WTC11 (cell line): ENCODE data around the gene CSRP3. TPM values are rescaled to one million over a fixed set of nuclear protein-coding genes. Genes with fewer than 3 reads are reported as not detected.

Experiments used
- ATAC-seq: fragments of 200-7000 bp; cut with Tn5 transposase; 2 replicates; pipeline ENCODE4 v1.10.0; 2021; ENCODE audit warnings: mild to moderate bottlenecking, moderate library complexity
- CTCF ChIA-PET: fragments of 300-600 bp; sonication (Branson Sonifier 250); formaldehyde crosslinking; loops from one replicate; lab custom pipeline; 2021; ENCODE audit warnings: antibody characterized with exemption; lab: Charles Lee
- POLR2A ChIA-PET: fragments of 350-600 bp; sonication (Branson Sonifier 250); formaldehyde crosslinking; loops from one replicate; lab custom pipeline; 2021; ENCODE audit warnings: antibody characterized with exemption; lab: Charles Lee
- DNase-seq: peaks from one replicate; pipeline ENCODE4 v3.0.0; 2021; ENCODE audit warnings: low spot score
- H3K27ac Mint-ChIP-seq: 2 replicates; pipeline ENCODE4 v1.8.0; 2021; ENCODE audit warnings: mixed read lengths
- H3K27me3 Mint-ChIP-seq: 2 replicates; pipeline ENCODE4 v1.8.0; 2021; ENCODE audit warnings: low read depth, mild to moderate bottlenecking, moderate library complexity, mixed read lengths
- H3K36me3 Mint-ChIP-seq: 2 replicates; pipeline ENCODE4 v1.8.0; 2021; ENCODE audit warnings: mixed read lengths
- H3K4me1 Mint-ChIP-seq: 2 replicates; pipeline ENCODE4 v1.8.0; 2022; ENCODE audit warnings: mixed read lengths
- H3K4me3 Mint-ChIP-seq: 2 replicates; pipeline ENCODE4 v1.8.0; 2021; ENCODE audit warnings: mild to moderate bottlenecking, moderate library complexity, mixed read lengths
- H3K9me3 Mint-ChIP-seq: 2 replicates; pipeline ENCODE4 v1.8.0; 2021; ENCODE audit warnings: mixed read lengths
- AR ChIP-seq: fragments of 250-450 bp; sonication (Bioruptor Pico); IDR thresholded peaks from 2 replicates; pipeline ENCODE4 v1.9.0; 2021; ENCODE audit warnings: mild to moderate bottlenecking
- ATF2 ChIP-seq: sonication (generic); formaldehyde crosslinking; IDR thresholded peaks from 2 replicates; pipeline ENCODE4 v1.8.1; 2022; ENCODE audit warnings: low read depth, missing genetic modification reagents, borderline replicate concordance
- ATF3 ChIP-seq: sonication (generic); formaldehyde crosslinking; conservative IDR thresholded peaks from 2 replicates; pipeline ENCODE4 v1.8.1; 2022; ENCODE audit warnings: mild to moderate bottlenecking, missing genetic modification reagents
- CDX4 ChIP-seq: fragments of 250-450 bp; sonication (Bioruptor Pico); IDR thresholded peaks from 2 replicates; pipeline ENCODE4 v1.9.0; 2021; ENCODE audit warnings: moderate library complexity, mild to moderate bottlenecking, inconsistent platforms, borderline replicate concordance
- CREM ChIP-seq: sonication (generic); formaldehyde crosslinking; IDR thresholded peaks from 2 replicates; pipeline ENCODE4 v1.8.1; 2022; ENCODE audit warnings: mild to moderate bottlenecking, missing genetic modification reagents, moderate library complexity
- CTCF ChIP-seq: fragments of 200-600 bp; IDR thresholded peaks from 2 replicates; pipeline ENCODE4 v1.8.0; 2022; ENCODE audit warnings: antibody characterized with exemption
- E2F1 ChIP-seq: sonication (generic); formaldehyde crosslinking; IDR thresholded peaks from 2 replicates; pipeline ENCODE4 v1.8.0; 2022; ENCODE audit warnings: mild to moderate bottlenecking, missing genetic modification reagents
- E2F4 ChIP-seq: sonication (generic); formaldehyde crosslinking; IDR thresholded peaks from 2 replicates; pipeline ENCODE4 v1.8.1; 2022; ENCODE audit warnings: low read depth, mild to moderate bottlenecking, moderate library complexity, missing genetic modification reagents, borderline replicate concordance
- E2F5 ChIP-seq: sonication (generic); formaldehyde crosslinking; IDR thresholded peaks from 2 replicates; pipeline ENCODE4 v1.8.1; 2022; ENCODE audit warnings: mild to moderate bottlenecking, moderate library complexity, missing genetic modification reagents
- ESRRA ChIP-seq: sonication (generic); formaldehyde crosslinking; IDR thresholded peaks from 2 replicates; pipeline ENCODE4 v1.8.1; 2022; ENCODE audit warnings: mild to moderate bottlenecking, missing genetic modification reagents, borderline replicate concordance
- FOXJ3 ChIP-seq: sonication (generic); formaldehyde crosslinking; IDR thresholded peaks from 2 replicates; pipeline ENCODE4 v1.9.0; 2021; ENCODE audit warnings: missing genetic modification reagents, mild to moderate bottlenecking, borderline replicate concordance
- GABPB1 ChIP-seq: sonication (generic); formaldehyde crosslinking; IDR thresholded peaks from 2 replicates; pipeline ENCODE4 v1.8.1; 2023; ENCODE audit warnings: mild to moderate bottlenecking, missing genetic modification reagents
- NR1H2 ChIP-seq: sonication (generic); formaldehyde crosslinking; IDR thresholded peaks from 2 replicates; pipeline ENCODE4 v1.9.0; 2021; ENCODE audit warnings: mild to moderate bottlenecking, moderate library complexity, missing genetic modification reagents
- SP1 ChIP-seq: sonication (generic); formaldehyde crosslinking; conservative IDR thresholded peaks from 2 replicates; pipeline ENCODE4 v1.8.1; 2022; ENCODE audit warnings: missing genetic modification reagents
- USF1 ChIP-seq: sonication (generic); formaldehyde crosslinking; IDR thresholded peaks from 2 replicates; pipeline ENCODE4 v1.8.0; 2022; ENCODE audit warnings: mild to moderate bottlenecking, missing genetic modification reagents
- ZBTB43 ChIP-seq: sonication (generic); formaldehyde crosslinking; IDR thresholded peaks from 2 replicates; pipeline ENCODE4 v1.8.1; 2023; ENCODE audit warnings: mild to moderate bottlenecking, missing genetic modification reagents
- ZNF121 ChIP-seq: sonication (generic); formaldehyde crosslinking; IDR thresholded peaks from 2 replicates; pipeline ENCODE4 v1.8.0; 2023; ENCODE audit warnings: missing genetic modification reagents
- ZNF423 ChIP-seq: fragments of 250-450 bp; sonication (Bioruptor Pico); IDR thresholded peaks from 2 replicates; pipeline ENCODE4 v2.1.2; 2022; ENCODE audit warnings: mild to moderate bottlenecking, moderate library complexity
- ZNF671 ChIP-seq: fragments of 250-450 bp; sonication (Bioruptor Pico); IDR thresholded peaks from 2 replicates; pipeline ENCODE4 v1.8.0; 2021; ENCODE audit warnings: mild to moderate bottlenecking
- total RNA-seq: library from RNA; stranded (reverse); gene quantifications from 3 replicates; pipeline ENCODE4 v1.2.3, GENCODE V29; 2021

CSRP3 gene
- total RNA-seq, 1 experiment from 2014 or later: not detected

GRCh38 chr11:19196432-19196831 lies 5.4 kb downstream of the CSRP3 start:
- H3K27me3 Mint-ChIP-seq: no peaks in the 10 kb centered on the region
- no peak overlapping the region for H3K27ac Mint-ChIP-seq
- H3K4me1 Mint-ChIP-seq: no peaks in the 10 kb centered on the region
- no peak for ATAC-seq
- H3K9me3 Mint-ChIP-seq: peaks cover 8% of the 10 kb centered on the region
- CTCF ChIA-PET: no interaction called here
- POLR2A ChIA-PET: no interaction called here
- H3K4me3 Mint-ChIP-seq: no peak overlapping the region
- no peaks in the 10 kb centered on the region for H3K36me3 Mint-ChIP-seq
- no peak for TF ChIP-seq ZNF121 (CRISPR knock-in tag)
- no peak for TF ChIP-seq SP1 (CRISPR knock-in tag)
- no peak for TF ChIP-seq AR
- TF ChIP-seq ATF2 (CRISPR knock-in tag): no peak
- no peak for TF ChIP-seq CTCF
- TF ChIP-seq GABPB1 (CRISPR knock-in tag): no peak
- TF ChIP-seq ZBTB43 (CRISPR knock-in tag): no peak
- TF ChIP-seq FOXJ3 (CRISPR knock-in tag): no peak
- no peak for TF ChIP-seq USF1 (CRISPR knock-in tag)
- no peak for TF ChIP-seq ESRRA (CRISPR knock-in tag)
- TF ChIP-seq, all 79 proteins: peak for 0
- no peak for DNase-seq

GRCh38 chr11:19194620-19195308 lies 7.0 kb downstream of the CSRP3 start:
- Mint-ChIP-seq H3K9me3 (no peaks in the 10 kb centered on the region), H3K36me3 (no peaks in the 10 kb centered on the region), H3K27me3 (no peaks in the 10 kb centered on the region), H3K4me1 (no peaks in the 10 kb centered on the region), H3K27ac (no peak overlapping the region), H3K4me3 (no peak overlapping the region)
- POLR2A ChIA-PET: no interaction called here
- CTCF ChIA-PET: no interaction called here
- ATAC-seq (no peak), DNase-seq (no peak)
- TF ChIP-seq SP1 (CRISPR knock-in tag) (no peak), NR1H2 (CRISPR knock-in tag) (no peak), FOXJ3 (CRISPR knock-in tag) (no peak), E2F1 (CRISPR knock-in tag) (no peak), ZNF671 (no peak), ZNF423 (CRISPR knock-in tag) (no peak), E2F5 (CRISPR knock-in tag) (no peak), GABPB1 (CRISPR knock-in tag) (no peak), CREM (CRISPR knock-in tag) (no peak), E2F4 (CRISPR knock-in tag) (no peak), ZBTB43 (CRISPR knock-in tag) (no peak), CDX4 (CRISPR knock-in tag) (no peak), ATF3 (no peak)
